MG63 (cell line): Measurements from ENCODE around the gene TSHZ2. TPM values are rescaled to one million over a fixed set of nuclear protein-coding genes. Genes with fewer than 3 reads are reported as not detected.

ENCODE experiments used
- DNase-seq: peaks from one replicate; pipeline ENCODE4 v3.0.0-alpha.2; 2020
- H3K27me3 ChIP-seq: fragments of 250-450 bp; sonication (Bioruptor Pico); 2 replicates; pipeline ENCODE4 v1.5.1; 2020; ENCODE audit warnings: mild to moderate bottlenecking, moderate library complexity
- H3K36me3 ChIP-seq: fragments of 250-450 bp; sonication (Bioruptor Pico); 2 replicates; pipeline ENCODE4 v1.5.1; 2020; ENCODE audit warnings: mild to moderate bottlenecking, moderate library complexity
- H3K4me3 ChIP-seq: fragments of 250-450 bp; sonication (Bioruptor Pico); 2 replicates; pipeline ENCODE4 v1.5.1; 2020; ENCODE audit warnings: mild to moderate bottlenecking, moderate library complexity
- H3K9me3 ChIP-seq: fragments of 250-450 bp; sonication (Bioruptor Pico); 2 replicates; pipeline ENCODE4 v1.5.1; 2020; ENCODE audit warnings: mild to moderate bottlenecking, moderate library complexity
- total RNA-seq: library from RNA; depleted of rRNA; stranded (reverse); fragments of >200 nt; shearing (Covaris generic); gene quantifications from 2 replicates; pipeline ENCODE4 v1.2.3, GENCODE V29; 2014; ENCODE audit warnings: low replicate concordance

Gene TSHZ2
- total RNA-seq, 1 experiment from 2014 or later, result not detected

- Histone ChIP-seq H3K27me3 (peaks cover 30% of the 10 kb centered on the region), H3K4me3 (no peak overlapping the region), H3K36me3 (no peaks in the 10 kb centered on the region), H3K9me3 (no peaks in the 10 kb centered on the region)
- no peak for DNase-seq
Observed at GRCh38 chr20:53194306-53195290, 222.4 kb downstream of the TSHZ2 start.

GRCh38 chr20:53195876-53196610, 223.9 kb downstream of the TSHZ2 start:
- Histone ChIP-seq H3K27me3 (peaks cover 28% of the 10 kb centered on the region), H3K9me3 (no peaks in the 10 kb centered on the region), H3K4me3 (no peak overlapping the region), H3K36me3 (no peaks in the 10 kb centered on the region)
- DNase-seq, result no peak

DNA sequence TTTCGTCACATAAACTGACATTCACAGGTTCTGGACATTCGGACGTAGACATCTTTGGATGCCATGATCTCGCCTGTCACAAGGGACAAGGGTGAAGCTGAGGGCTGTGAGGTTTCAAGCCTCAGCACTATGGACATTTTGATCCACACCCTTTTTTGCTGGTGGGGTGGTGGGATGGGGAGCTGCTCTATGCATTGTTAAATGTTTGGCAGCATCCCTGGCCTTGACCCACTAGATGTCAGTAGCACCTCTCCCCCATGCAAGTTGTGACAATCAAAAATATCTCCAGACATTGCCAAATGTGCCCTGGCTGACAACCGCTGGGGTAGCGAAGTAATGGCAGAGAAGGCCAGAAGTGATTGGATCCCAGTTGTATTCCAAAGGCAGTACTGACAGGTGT, 229.4 kb downstream of the TSHZ2 start:
- H3K36me3 ChIP-seq, result no peaks in the 10 kb centered on the region
- DNase-seq, result no peak
- H3K27me3 ChIP-seq, result peaks cover 15% of the 10 kb centered on the region
- no peak overlapping the region for H3K4me3 ChIP-seq
- no peaks in the 10 kb centered on the region for H3K9me3 ChIP-seq

DNA sequence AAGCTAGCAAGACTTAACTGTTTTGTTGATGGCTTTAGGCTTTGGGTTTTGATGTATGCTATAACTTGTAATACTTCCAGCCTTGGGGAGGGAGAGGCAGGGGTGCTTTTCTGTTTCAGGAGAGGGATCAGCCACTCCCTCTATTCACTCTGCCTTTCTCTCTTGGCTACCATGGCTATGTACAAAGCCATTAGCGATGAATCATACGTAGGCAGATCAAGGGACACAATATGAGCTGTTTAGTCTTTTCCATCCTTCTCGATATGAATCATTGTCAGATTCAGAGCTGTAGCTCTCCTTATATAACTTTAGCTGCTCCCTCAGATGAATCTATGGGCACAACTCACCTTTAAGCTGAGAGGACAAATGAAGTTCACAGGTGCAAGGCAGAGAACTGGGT, 230.6 kb downstream of the TSHZ2 start:
- no peak overlapping the region for H3K4me3 ChIP-seq
- H3K27me3 ChIP-seq, result peaks cover 11% of the 10 kb centered on the region
- DNase-seq, result no peak

GRCh38 chr20:53205046-53205445, 232.9 kb downstream of the TSHZ2 start:
- H3K27me3 ChIP-seq, result peaks cover 2% of the 10 kb centered on the region
- no peak overlapping the region for H3K4me3 ChIP-seq
- no peak for DNase-seq
- no peaks in the 10 kb centered on the region for H3K9me3 ChIP-seq
- no peaks in the 10 kb centered on the region for H3K36me3 ChIP-seq

More for the DNA sequence above, 230.6 kb downstream of the TSHZ2 start:
- Histone ChIP-seq H3K9me3 (no peaks in the 10 kb centered on the region), H3K36me3 (no peaks in the 10 kb centered on the region)

DNA sequence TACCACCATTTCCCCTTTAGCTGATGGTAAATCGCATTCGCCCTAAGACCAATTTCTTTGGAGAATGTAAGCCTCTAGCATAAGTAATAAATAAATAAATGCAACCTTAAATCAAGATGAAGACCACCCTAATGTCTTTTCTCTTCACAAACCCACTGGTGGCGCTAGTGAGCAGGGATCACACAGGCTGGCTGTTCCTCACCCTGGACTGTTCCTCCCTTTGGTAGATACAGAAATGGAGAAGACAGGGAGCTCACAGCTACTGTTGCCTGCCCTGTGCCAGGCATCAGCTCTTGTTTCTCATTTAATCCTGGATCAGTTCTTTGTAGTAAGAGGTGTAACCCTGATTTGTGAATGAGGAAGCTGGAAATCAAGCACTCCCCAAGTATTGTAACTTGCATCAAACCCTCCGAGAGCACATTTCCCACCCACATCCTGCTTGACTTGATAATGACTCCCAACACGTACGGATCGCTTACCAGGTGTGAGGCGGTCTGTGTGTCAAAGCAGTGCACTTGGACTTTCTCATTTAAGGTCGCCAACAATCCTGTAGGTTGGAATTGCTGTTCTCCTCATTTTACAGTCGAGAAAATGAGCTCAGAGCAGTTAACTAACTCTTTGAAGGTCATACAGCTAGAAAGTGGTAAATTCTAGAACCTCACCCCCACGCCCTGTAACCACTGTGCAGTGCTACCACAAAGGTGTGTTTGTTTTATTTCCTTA, 236.1 kb downstream of the TSHZ2 start:
- Histone ChIP-seq H3K4me3 (no peak overlapping the region), H3K27me3 (no peaks in the 10 kb centered on the region; the same call in 1 of the 2 replicates), H3K9me3 (no peaks in the 10 kb centered on the region), H3K36me3 (no peaks in the 10 kb centered on the region)
- DNase-seq, result no peak

DNA sequence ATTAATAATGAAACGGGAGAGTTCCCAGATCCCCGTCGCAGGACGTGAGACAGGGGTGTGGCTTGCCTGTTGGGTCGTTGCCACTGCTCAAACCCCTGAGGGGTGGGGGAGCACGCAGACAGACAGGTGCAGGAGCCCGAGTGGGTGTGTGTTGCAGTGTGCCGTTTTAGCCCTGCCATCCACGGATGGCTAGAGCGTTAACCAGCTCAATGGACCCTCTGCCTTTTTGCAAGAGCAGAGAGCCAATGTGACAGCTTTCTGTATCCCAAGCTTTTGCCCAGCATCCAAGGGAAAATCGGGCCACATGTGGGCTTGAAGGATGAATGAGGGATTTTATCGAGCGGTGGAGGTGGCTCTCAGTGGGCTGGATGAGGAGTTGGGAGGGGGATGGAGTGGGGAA, 237.9 kb downstream of the TSHZ2 start:
- Histone ChIP-seq H3K36me3 (no peaks in the 10 kb centered on the region), H3K27me3 (peaks cover 2% of the 10 kb centered on the region; the same call in 1 of the 2 replicates), H3K4me3 (no peak overlapping the region), H3K9me3 (no peaks in the 10 kb centered on the region)
- no peak for DNase-seq

DNA sequence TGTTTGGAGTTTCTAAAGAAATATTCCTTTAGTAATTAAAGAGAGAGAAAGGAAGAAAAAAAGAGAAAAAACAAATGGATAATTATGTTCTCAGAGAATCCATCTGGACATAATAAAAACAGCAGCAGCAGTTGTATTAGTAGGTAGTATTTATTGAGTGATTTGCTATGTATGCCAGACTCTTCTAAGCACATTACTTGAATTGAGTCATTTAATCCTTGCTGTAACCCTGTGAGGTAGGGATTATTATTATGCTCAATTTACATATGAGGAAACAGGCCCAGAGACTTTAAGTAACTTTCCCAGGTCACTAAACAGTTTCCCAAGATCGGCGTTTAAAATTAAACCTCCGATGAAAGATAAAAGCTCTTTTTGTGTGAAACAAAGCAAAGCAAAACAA, 238.8 kb downstream of the TSHZ2 start:
- Histone ChIP-seq H3K9me3 (no peaks in the 10 kb centered on the region), H3K4me3 (no peak overlapping the region), H3K36me3 (no peaks in the 10 kb centered on the region), H3K27me3 (peaks cover 2% of the 10 kb centered on the region; the same call in 1 of the 2 replicates)
- DNase-seq, result no peak

DNA sequence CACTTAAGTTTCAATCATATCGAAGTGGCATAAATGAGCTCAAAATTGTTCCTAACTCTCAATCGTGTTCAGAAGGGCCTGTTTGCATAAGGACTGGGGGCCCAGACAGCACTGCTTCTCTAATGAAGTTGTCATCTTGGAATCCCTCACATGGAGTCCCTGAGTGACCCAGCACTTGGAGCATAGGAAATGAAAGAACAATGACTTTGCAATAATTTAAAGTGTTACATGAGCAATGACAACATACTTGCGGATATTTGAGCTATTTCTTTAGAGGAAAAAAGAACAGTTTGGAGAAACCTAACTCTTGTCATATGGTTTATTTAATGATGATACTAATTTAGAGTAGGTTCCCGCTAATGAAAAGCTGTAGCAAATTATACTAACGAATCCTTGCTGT, 239.9 kb downstream of the TSHZ2 start:
- Histone ChIP-seq H3K9me3 (no peaks in the 10 kb centered on the region), H3K36me3 (no peaks in the 10 kb centered on the region), H3K27me3 (peaks cover 6% of the 10 kb centered on the region; the same call in 1 of the 2 replicates), H3K4me3 (no peak overlapping the region)
- DNase-seq, result no peak

GRCh38 chr20:53214392-53214791, 242.2 kb downstream of the TSHZ2 start:
- no peak for DNase-seq
- no peaks in the 10 kb centered on the region for H3K9me3 ChIP-seq
- H3K36me3 ChIP-seq, result no peaks in the 10 kb centered on the region
- H3K4me3 ChIP-seq, result no peak overlapping the region
- peaks cover 8% of the 10 kb centered on the region for H3K27me3 ChIP-seq

DNA sequence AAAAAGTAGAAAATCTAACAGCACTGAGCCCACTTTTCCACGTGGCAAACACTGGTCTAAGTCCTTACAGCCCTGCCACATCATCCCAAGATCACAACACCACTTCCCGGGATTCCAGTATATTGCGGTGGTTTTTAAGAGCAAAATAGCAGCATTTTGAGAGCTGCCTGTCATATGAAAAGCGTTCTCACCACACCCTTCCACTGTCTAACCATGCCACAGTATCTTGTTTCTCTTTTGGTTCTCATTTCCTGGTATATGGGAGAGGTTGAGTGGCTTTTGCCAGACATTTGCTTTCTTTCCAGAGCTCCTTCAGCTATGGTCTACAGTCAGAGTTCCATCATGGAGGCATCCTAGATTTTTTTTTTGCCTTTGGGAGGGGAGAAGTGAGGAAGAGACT, 243.0 kb downstream of the TSHZ2 start:
- no peaks in the 10 kb centered on the region for H3K36me3 ChIP-seq
- DNase-seq, result no peak
- peaks cover 8% of the 10 kb centered on the region for H3K27me3 ChIP-seq
- no peak overlapping the region for H3K4me3 ChIP-seq
- no peaks in the 10 kb centered on the region for H3K9me3 ChIP-seq

DNA sequence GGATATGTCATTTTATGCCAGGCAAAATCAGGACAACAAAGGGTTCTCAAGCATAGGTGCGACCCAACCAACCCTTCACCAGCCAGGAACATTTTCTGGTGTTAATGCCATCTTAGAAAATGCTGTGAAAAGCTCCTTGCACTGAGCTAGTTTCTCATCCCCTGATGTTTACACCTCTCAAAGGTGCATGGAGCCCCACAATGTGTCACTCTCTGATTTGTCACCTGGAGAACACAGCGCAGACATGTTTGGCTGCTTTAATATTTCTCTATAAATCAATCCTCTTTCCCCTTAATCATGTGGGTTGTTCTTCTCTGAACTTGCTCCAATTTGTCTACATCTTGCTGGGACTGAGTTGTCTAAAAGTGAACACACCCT, 244.3 kb downstream of the TSHZ2 start:
- no peak overlapping the region for H3K4me3 ChIP-seq
- no peaks in the 10 kb centered on the region for H3K9me3 ChIP-seq
- no peak for DNase-seq
- no peaks in the 10 kb centered on the region for H3K36me3 ChIP-seq
- H3K27me3 ChIP-seq, result peaks cover 8% of the 10 kb centered on the region

DNA sequence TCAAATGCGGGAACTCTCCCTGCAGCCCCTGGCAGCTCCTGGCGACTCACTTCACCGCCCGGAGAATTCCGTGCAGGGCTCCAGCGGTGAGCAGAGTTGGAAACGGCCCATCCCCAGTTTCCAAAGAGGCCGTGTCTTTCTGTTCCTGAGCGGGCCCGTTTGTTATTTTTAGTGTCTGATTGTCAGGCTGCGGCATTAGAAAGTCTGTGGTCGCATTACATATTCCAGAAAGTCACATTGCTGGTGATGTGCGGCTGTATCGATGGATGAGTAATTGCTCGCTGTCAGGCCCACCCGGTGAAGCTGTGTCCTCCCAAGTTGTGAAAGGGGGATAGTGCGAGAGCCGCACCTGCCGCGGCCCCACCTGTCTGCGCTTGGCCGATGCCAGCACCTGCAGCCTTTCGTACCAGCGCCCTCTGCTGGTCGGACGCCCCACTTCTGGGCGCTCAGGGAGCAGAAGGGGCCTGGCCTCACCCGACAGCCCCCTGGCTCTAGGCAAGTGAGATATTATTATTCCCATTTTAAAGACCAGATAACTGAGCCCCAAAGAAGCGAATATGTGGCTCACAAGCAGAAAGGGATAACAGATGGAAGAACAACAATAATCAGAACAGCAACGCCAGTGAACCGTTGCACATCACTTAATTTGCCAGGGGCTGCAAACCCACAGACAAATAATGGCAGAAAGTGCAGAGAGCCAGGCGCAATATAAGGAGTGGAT, 244.9 kb downstream of the TSHZ2 start:
- peak; percentile 41 for DNase-seq
- Histone ChIP-seq H3K9me3 (no peaks in the 10 kb centered on the region), H3K36me3 (no peaks in the 10 kb centered on the region), H3K27me3 (peaks cover 11% of the 10 kb centered on the region), H3K4me3 (no peak overlapping the region)

GRCh38 chr20:53220482-53221307, 248.5 kb downstream of the TSHZ2 start:
- no peaks in the 10 kb centered on the region for H3K36me3 ChIP-seq
- H3K9me3 ChIP-seq, result no peaks in the 10 kb centered on the region
- H3K4me3 ChIP-seq, result no peak overlapping the region
- H3K27me3 ChIP-seq, result peaks cover 8% of the 10 kb centered on the region
- DNase-seq, result no peak

DNA sequence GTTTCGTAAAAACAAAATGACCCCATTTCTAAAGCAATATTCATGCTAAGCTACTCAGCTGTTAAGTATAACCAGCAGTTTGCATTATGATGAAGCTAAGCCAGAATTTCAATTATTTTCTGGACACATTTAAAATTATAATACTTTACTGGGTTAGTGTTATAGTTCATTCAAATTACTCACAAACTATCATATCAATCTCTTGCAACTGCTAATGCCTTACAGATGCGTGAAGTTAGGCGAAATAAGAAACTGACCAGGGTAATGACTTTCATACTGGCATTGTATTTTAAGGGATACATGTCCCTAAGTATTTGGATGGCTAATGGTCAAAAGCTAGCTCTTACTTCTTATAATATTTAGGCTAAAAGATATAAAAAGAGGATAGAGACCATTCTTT, 249.6 kb downstream of the TSHZ2 start:
- peaks cover 7% of the 10 kb centered on the region for H3K27me3 ChIP-seq

GRCh38 chr20:53222416-53222815, 250.3 kb downstream of the TSHZ2 start:
- DNase-seq, result no peak
- Histone ChIP-seq H3K4me3 (no peak overlapping the region), H3K9me3 (no peaks in the 10 kb centered on the region), H3K36me3 (no peaks in the 10 kb centered on the region), H3K27me3 (peaks cover 2% of the 10 kb centered on the region)

More for the DNA sequence above, 249.6 kb downstream of the TSHZ2 start:
- DNase-seq, result no peak
- H3K36me3 ChIP-seq, result no peaks in the 10 kb centered on the region
- no peak overlapping the region for H3K4me3 ChIP-seq
- no peaks in the 10 kb centered on the region for H3K9me3 ChIP-seq
